H1 (cell line): ENCODE measurements around the gene CDC42SE1. TPM values are rescaled to one million over a fixed set of nuclear protein-coding genes. Genes with fewer than 3 reads are reported as not detected.

Source experiments
- CBX5 ChIP-seq: fragments of 300-800, 300-1000 bp; sonication (generic); IDR thresholded peaks from 2 replicates; pipeline ENCODE4 v1.7.1; 2016; ENCODE audit warnings: antibody characterized with exemption, low read length, low read depth
- CBX8 ChIP-seq: fragments of 300-800, 300-1000 bp; sonication (generic); IDR thresholded peaks from 2 replicates; pipeline ENCODE4 v1.7.1; 2016; ENCODE audit warnings: low read depth, low read length, borderline replicate concordance
- CTBP2 ChIP-seq: IDR thresholded peaks from 2 replicates; pipeline ENCODE4 v1.7.0; 2011; ENCODE audit warnings: borderline replicate concordance, mild to moderate bottlenecking, moderate library complexity, mixed read lengths, low read length; ENCODE audit not compliant: insufficient read depth, insufficient read length
- EGR1 ChIP-seq: IDR thresholded peaks from 2 replicates; pipeline ENCODE4 v1.6.1; 2011; ENCODE audit warnings: low read depth, low read length, borderline replicate concordance
- GTF2F1 ChIP-seq: IDR thresholded peaks from 2 replicates; pipeline ENCODE4 v1.6.1; 2012; ENCODE audit warnings: low read depth, low read length, improper control_type of control experiment, borderline replicate concordance
- JUN ChIP-seq: IDR thresholded peaks from 2 replicates; pipeline ENCODE4 v1.6.1; 2011; ENCODE audit warnings: low read depth, mild to moderate bottlenecking, improper control_type of control experiment, low read length
- POLR2A ChIP-seq, 2 experiments: IDR thresholded peaks; 1 replicate in 1 of 2; 2 replicates in 1 of 2; pipeline ENCODE4 v1.6.1; 2011; ENCODE audit warnings: low read depth in 2 of 2, low read length in 2 of 2, mild to moderate bottlenecking in 2 of 2; ENCODE audit errors: control extremely low read depth in 1 of 2
- RAD21 ChIP-seq, 2 experiments: IDR thresholded peaks in 1 of 2; conservative IDR thresholded peaks in 1 of 2; 2 replicates each; pipeline ENCODE4 v1.6.1; 2011; ENCODE audit warnings: low read depth in 2 of 2, low read length in 2 of 2, improper control_type of control experiment in 1 of 2, inconsistent platforms in 1 of 2, mild to moderate bottlenecking in 1 of 2, moderate library complexity in 1 of 2
- RBBP5 ChIP-seq: IDR thresholded peaks from 2 replicates; pipeline ENCODE4 v1.7.1; 2012; ENCODE audit warnings: low read depth, mild to moderate bottlenecking, inconsistent platforms, low read length, moderate library complexity, borderline replicate concordance
- RFX5 ChIP-seq: IDR thresholded peaks from 2 replicates; pipeline ENCODE4 v1.6.1; 2011; ENCODE audit warnings: low read depth, low read length, improper control_type of control experiment, borderline replicate concordance
- SAP30 ChIP-seq: fragments of 300-600 bp; sonication (generic); IDR thresholded peaks from 2 replicates; pipeline ENCODE4 v1.7.1; 2012; ENCODE audit warnings: low read length, moderate library complexity, mild to moderate bottlenecking, inconsistent platforms; ENCODE audit not compliant: insufficient read depth, insufficient replicate concordance
- SIRT6 ChIP-seq: IDR thresholded peaks from one replicate; pipeline ENCODE4 v1.7.1; 2012; ENCODE audit warnings: low read length, inconsistent platforms
- SUZ12 ChIP-seq: fragments of 200-600 bp; sonication (generic); IDR thresholded peaks from 2 replicates; pipeline ENCODE4 v1.6.1; 2012; ENCODE audit warnings: mild to moderate bottlenecking, inconsistent platforms, low read length, moderate library complexity, mixed read lengths
- polyA plus RNA-seq, 7 experiments: library from polyadenylated mRNA; depleted of rRNA in 3 of 7; stranded (reverse) in 5 of 7; unstranded in 2 of 7; fragments of >200 nt in 5 of 7; fragments of 200-250 nt in 2 of 7; gene quantifications; 1 replicate in 5 of 7; 2 replicates in 1 of 7; 4 replicates in 1 of 7; pipeline versions ENCODE4 v1.2.1 to v1.2.3, GENCODE V29; 2011 to 2013; ENCODE audit warnings: missing spikeins in 2 of 7, mixed read lengths in 2 of 7
- total RNA-seq: library from RNA; stranded (reverse); fragmentation: NEBNext Ultra II Directional; extraction: Animal tissue kit (Norgen Biotek cat#: 25700); gene quantifications from 2 replicates; pipeline ENCODE4 v1.2.1, GENCODE V29; 2021
- TF ChIP-seq, protein P1 (sequence below): IDR thresholded peaks from 2 replicates; pipeline ENCODE4 v1.6.1; 2011; ENCODE audit warnings: low read depth, mild to moderate bottlenecking, low read length; ENCODE audit not compliant: insufficient read depth

CDC42SE1 gene
- total and polyA plus RNA-seq, 2 of the 8 experiments (the other 6 are each of a cell fraction or from before 2014, with no cell fraction given) = 30.5 to 74.1 TPM

GRCh38 chr1:151058692-151059091 is 730 bp downstream of the CDC42SE1 start (continued):
- TF ChIP-seq, protein P1, sequence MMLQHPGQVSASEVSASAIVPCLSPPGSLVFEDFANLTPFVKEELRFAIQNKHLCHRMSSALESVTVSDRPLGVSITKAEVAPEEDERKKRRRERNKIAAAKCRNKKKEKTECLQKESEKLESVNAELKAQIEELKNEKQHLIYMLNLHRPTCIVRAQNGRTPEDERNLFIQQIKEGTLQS = no peak
- TF ChIP-seq CTBP2 = no peak
- TF ChIP-seq CBX5 = no peak
- no peak for TF ChIP-seq SUZ12
- no peak for TF ChIP-seq RFX5
- no peak for TF ChIP-seq GTF2F1
- peak; percentile 52 for TF ChIP-seq SAP30
- TF ChIP-seq RBBP5 = peak; percentile 82; the same call in 1 of the 2 replicates
- no peak for TF ChIP-seq SIRT6
- TF ChIP-seq RAD21 (IDR thresholded peaks at IDR 0.05 in 1 of 2, conservative IDR thresholded peaks at IDR 0.05 in 1 of 2; ENCODE audit: low read depth in 2 of 2, low read length in 2 of 2) = no peak
- TF ChIP-seq CBX8 = no peak
- no peak for TF ChIP-seq JUN
- no peak for TF ChIP-seq EGR1
- TF ChIP-seq POLR2A (IDR thresholded peaks at IDR 0.05; ENCODE audit: control extremely low read depth in 1 of 2, low read depth in 2 of 2, low read length in 2 of 2) = peak in 1 of 2 experiments; percentile 15; a peak in 1 of 3 replicates
